Measurements from ENCODE around the gene CSRNP2. TPM values are rescaled to one million over a fixed set of nuclear protein-coding genes. Genes with fewer than 3 reads are reported as not detected.
A peak's percentile ranks its signal among the peaks of the same experiment; 100 is the strongest.

Gene CSRNP2
- total RNA-seq, 1 experiment from 2014 or later: 18.9 TPM

DNA sequence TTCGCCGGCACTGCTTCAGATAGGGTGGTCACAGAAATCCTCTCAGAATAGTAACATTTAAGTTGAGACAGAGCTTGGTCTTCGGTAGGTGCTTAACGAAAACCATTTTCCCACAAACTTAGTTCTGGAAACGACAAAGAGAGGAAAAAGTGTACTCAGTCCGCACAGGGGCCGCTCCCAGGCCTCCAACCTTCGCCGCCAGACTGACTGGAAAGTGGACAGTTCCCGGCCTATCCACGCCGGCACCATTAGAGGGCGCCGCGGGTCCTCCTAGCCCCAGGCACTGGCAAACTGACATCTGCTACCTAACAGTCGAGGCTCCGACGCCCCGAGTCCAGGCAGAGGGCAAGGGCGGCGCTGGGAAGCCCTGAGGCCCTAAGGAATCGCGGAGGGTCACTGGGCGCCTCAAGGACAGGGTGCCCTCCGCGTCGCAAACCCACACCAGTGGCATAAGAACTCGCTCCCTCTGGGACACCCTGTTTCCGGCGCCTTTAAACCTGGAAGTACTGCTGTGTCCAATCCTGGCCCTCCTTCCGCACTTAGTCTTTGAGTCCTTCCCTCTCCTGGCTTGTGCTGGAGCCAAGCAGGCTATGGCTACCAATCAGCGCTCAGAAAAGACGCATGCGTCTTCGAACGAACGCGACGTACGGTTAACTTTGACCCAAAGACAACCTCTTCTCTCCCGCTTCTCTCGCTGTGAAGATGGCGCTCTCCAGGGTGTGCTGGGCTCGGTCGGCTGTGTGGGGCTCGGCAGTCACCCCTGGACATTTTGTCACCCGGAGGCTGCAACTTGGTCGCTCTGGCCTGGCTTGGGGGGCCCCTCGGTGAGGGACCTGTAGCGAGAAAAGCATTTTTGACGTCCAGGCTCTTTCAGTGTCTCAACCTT lies 35.5 kb downstream of the CSRNP2 start, which contains the start of gene LETMD1:
Gene LETMD1, plus strand, starts transcription at position 673 of the 886 bp plus-strand sequence. Its CDS starts 30 bp downstream, at position 703.
- no peak for TF ChIP-seq EZH2phosphoT487 (IDR thresholded peaks at IDR 0.05; ENCODE audit: borderline replicate concordance, low read length)
- TF ChIP-seq, protein P1, sequence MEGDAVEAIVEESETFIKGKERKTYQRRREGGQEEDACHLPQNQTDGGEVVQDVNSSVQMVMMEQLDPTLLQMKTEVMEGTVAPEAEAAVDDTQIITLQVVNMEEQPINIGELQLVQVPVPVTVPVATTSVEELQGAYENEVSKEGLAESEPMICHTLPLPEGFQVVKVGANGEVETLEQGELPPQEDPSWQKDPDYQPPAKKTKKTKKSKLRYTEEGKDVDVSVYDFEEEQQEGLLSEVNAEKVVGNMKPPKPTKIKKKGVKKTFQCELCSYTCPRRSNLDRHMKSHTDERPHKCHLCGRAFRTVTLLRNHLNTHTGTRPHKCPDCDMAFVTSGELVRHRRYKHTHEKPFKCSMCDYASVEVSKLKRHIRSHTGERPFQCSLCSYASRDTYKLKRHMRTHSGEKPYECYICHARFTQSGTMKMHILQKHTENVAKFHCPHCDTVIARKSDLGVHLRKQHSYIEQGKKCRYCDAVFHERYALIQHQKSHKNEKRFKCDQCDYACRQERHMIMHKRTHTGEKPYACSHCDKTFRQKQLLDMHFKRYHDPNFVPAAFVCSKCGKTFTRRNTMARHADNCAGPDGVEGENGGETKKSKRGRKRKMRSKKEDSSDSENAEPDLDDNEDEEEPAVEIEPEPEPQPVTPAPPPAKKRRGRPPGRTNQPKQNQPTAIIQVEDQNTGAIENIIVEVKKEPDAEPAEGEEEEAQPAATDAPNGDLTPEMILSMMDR (conservative IDR thresholded peaks at IDR 0.05; ENCODE audit: low read depth, low read length): peak; percentile 93
- Histone ChIP-seq H3K9me2 (replicated peaks; ENCODE audit: low read length) (no peaks in the 10 kb centered on the region), H3K4me2 (ENCODE audit: low read length) (peak within 1 kb of the TSS; percentile 95), H3K36me3 (ENCODE audit: low read depth, low read length) (peaks cover 7% of the 10 kb centered on the region; the same call in 1 of the 2 replicates), H3K4me1 (ENCODE audit: insufficient read depth, low read length) (peaks cover 12% of the 10 kb centered on the region), H3K4me3 (ENCODE audit: low read length) (peak within 1 kb of the TSS; percentile 88), H3K27me3 (ENCODE audit: low read length) (no peaks in the 10 kb centered on the region), H3K27ac (ENCODE audit: low read length) (peak within 1 kb of the TSS; percentile 79), H3K9me3 (ENCODE audit: low read length) (no peaks in the 10 kb centered on the region), H4K20me1 (ENCODE audit: low read length) (no peaks in the 10 kb centered on the region), H2AFZ (ENCODE audit: low read length) (peak within 1 kb of the TSS; percentile 92), H3K79me2 (ENCODE audit: low read length) (peaks cover 32% of the 10 kb centered on the region), H3K9ac (ENCODE audit: low read length) (peak within 1 kb of the TSS; percentile 94), H3F3A (ENCODE audit: low read length, unreplicated experiment) (no peaks in the 10 kb centered on the region)
- POLR2A ChIA-PET (ENCODE audit: unreplicated experiment): interaction anchor here (1.0 kb wide), 1 partner anchor 293 kb away, joined by 4 read pairs; no protein-coding TSS in a partner anchor
- intact Hi-C loops (cut with micrococcal nuclease): loop anchor here (5.0 kb wide), 2 partner anchors 219 to 294 kb away; no protein-coding TSS in a partner anchor
- TSS peak; percentile 90 for BruUV-seq (replicated peaks)
- DNase-seq: peak; percentile 99
- CTCF ChIA-PET: no interaction called here
- ATAC-seq: peak; percentile 99

DNA sequence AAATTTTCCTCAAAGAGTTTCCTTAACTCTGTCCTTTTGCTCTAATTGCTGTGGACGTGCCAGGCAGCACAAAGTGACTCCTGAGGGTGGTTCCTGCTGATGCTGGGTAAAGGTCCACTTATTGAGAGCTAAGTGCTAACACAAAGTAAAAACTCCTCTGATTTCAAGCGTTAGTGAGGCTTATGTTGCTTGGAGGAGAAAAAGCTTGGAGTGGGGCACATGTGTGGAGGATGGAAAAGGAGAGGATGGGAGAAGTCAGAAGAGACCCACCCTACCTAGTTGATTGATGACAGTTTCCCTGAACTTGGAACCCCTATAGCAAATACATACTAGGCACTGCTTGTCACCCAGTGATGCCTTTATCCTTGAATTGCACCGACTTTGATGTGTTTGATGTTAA lies 47.1 kb downstream of the CSRNP2 start:
- H3K4me1 ChIP-seq (ENCODE audit: insufficient read depth, low read length): peaks cover 8% of the 10 kb centered on the region
- H3K9me3 ChIP-seq (ENCODE audit: low read length): no peaks in the 10 kb centered on the region
- H3F3A ChIP-seq (ENCODE audit: low read length, unreplicated experiment): no peaks in the 10 kb centered on the region
- H3K36me3 ChIP-seq (ENCODE audit: low read depth, low read length): no peaks in the 10 kb centered on the region
- H3K9ac ChIP-seq (ENCODE audit: low read length): no peak overlapping the region
- H3K4me3 ChIP-seq (ENCODE audit: low read length): no peak overlapping the region
- H3K27me3 ChIP-seq (ENCODE audit: low read length): no peaks in the 10 kb centered on the region
- H4K20me1 ChIP-seq (ENCODE audit: low read length): no peaks in the 10 kb centered on the region
- H2AFZ ChIP-seq (ENCODE audit: low read length): no peak overlapping the region
- DNase-seq: no peak
- H3K9me2 ChIP-seq (replicated peaks; ENCODE audit: low read length): no peaks in the 10 kb centered on the region
- intact Hi-C loops (cut with micrococcal nuclease): no loop called here
- ChIA-PET CTCF (no interaction called here), POLR2A (ENCODE audit: unreplicated experiment) (no interaction called here)
- ATAC-seq: no peak
- no TSS peak for BruUV-seq (replicated peaks)
- no peak overlapping the region for H3K27ac ChIP-seq (ENCODE audit: low read length)
- TF ChIP-seq EZH2 (IDR thresholded peaks at IDR 0.05; ENCODE audit: low read length, unreplicated experiment): no peak
- TF ChIP-seq, protein P1 (conservative IDR thresholded peaks at IDR 0.05; ENCODE audit: low read depth, low read length): no peak
- no peak for TF ChIP-seq EZH2phosphoT487 (IDR thresholded peaks at IDR 0.05; ENCODE audit: borderline replicate concordance, low read length)
- H3K79me2 ChIP-seq (ENCODE audit: low read length): no peaks in the 10 kb centered on the region
- no peak overlapping the region for H3K4me2 ChIP-seq (ENCODE audit: low read length)

Data from PC-3 (cell line).